Left lobe of liver (tissue), 1 donor: ENCODE measurements around the gene EHBP1. TPM values are rescaled to one million over a fixed set of nuclear protein-coding genes. Genes with fewer than 3 reads are reported as not detected.

Source experiments
- total RNA-seq: library from RNA; stranded (reverse); gene quantifications from one replicate; pipeline ENCODE4 v1.2.1, GENCODE V29; 2021
- donor health status: DM: no; HTN: yes; CAD: no.

The EHBP1 gene
- total RNA-seq, 1 donor from 2014 or later = 50.0 TPM

Other genes starting within 250 kb of the EHBP1 start
- 0.50 TPM for gene TMEM17, start 199.5 kb upstream of the EHBP1 start, total RNA-seq